Measurements from ENCODE around the gene LRP11.
A peak's percentile ranks its signal among the peaks of the same experiment; 100 is the strongest.
"Not testable (repeated sequence)": the region's sequence is repeated elsewhere in the genome, so short reads cannot be mapped to it uniquely, and the experiment has no call there.

The LRP11 gene

DNA sequence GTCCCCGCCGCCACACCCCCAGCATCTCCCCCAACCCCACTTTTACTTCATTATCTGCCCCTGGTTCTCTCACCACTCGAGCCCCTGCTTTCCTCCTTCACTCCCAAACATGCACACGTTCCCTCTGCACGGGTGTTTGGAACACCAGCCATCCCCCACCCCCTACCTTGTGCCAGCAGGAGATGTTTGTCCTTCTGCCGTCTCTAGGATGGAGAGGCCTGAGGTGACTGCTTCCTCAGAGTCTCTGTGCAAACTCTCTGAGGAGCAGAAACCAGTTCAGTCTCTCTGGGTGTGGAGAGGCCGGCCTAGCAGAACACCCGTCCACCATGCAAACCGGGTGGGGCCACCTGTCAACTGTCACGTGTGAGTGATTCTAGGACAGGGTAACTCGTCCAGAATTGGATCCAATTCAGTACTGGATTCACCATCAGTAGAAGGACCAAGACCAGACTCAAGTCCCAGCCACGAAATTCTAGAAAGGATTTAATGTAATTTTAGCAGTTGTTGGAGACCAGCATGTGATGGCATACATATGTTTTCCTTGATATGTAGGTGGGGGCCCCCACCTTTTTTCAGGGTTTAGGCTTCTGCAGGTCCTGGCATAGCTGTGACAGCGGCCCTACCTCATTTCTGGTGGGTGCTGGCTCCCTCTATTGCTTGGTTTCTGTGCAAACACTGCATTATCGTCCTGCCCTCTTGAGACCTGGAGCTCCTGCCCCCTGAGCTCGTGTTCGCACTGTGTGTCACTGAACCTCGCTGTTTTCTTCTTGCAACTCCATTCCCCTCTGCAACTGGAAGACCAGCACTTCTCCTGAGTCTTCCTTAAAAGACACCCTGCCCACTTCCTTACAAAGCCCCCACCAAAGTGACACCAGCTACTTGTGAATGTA, 33.9 kb upstream of the LRP11 start, which contains the start of gene RAET1E:
Gene RAET1E, minus strand, starts transcription at position 259 of the 890 bp plus-strand sequence. CDS start 7,212 bp downstream, outside the sequence.
- DNase-seq = no peak

DNA sequence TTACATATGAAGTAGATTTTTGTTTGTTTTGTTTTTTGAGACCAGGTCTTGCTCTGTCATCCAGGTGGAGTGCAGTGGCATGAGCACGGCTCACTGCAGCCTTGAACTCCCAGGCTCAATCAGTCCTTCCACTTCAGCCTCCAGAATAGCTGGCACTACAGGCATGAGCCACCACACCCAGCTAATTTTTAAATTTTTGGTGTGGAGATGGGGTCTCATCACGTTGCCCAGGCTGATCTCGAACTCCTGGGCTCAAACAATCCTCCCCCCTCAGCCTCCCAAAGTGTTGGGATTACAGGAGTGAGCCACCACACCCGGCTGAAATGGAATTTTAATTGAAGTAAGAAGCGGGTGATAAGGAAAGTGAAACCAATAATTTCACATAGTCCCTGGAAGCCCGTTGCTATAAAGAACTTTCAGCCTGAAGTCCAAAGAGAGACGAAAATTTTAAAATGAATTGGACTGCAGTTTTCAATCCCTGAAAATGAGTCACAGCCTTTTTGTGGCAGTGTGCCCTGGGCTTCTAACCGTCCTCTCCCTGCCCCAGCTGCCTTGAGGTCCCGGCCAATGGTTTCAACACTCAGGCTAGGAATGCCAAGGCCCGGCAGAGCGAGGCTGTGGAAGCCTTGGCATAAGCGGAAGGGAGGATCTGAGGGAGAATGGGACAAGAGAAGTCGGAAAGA, 33.0 kb upstream of the LRP11 start:
- DNase-seq = no peak

DNA sequence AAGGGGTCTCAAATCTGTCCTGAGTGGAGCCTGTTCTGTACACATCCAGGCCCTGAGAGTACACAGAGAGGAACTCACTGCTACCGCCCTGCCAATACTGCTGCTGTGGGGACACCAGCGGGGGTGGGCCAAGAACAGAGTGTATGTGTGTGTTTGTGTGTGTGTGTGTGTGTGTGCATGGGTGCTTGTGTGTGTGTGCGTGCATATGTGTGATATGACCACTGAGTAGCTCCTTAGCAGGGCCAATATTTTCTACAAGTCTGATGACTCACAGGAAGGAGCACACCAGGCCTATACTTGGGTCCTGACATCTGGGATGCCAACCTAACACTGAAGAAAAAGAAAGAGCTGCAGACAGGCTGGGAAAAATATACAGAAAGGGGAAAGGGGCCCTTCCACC, 32.3 kb upstream of the LRP11 start:
- DNase-seq = no peak

- peak; percentile 22 for DNase-seq
These were observed 31.7 kb upstream of the LRP11 start for GRCh38 chr6:149895833-149896271.

- DNase-seq = no peak
These were observed 31.0 kb upstream of the LRP11 start for GRCh38 chr6:149895048-149895590.

DNA sequence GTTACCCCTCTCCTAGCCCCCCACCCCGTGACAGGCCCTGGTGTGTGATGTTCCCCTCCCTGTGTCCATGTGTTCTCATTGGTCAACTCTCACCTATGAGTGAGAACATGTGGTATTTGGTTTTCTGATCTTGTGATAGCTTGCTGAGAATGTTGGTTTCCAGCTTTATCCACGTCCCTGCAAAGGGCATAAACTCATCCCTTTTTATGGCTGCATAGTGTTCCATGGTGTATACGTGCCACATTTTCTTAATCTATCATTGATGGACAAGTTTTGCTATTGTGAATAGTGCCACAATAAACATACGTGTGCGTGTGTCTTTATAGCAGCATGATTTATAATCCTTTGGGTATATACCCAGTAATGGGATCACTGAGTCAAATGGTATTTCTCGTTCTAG, 27.7 kb upstream of the LRP11 start:
- DNase-seq = not testable (repeated sequence)

DNA sequence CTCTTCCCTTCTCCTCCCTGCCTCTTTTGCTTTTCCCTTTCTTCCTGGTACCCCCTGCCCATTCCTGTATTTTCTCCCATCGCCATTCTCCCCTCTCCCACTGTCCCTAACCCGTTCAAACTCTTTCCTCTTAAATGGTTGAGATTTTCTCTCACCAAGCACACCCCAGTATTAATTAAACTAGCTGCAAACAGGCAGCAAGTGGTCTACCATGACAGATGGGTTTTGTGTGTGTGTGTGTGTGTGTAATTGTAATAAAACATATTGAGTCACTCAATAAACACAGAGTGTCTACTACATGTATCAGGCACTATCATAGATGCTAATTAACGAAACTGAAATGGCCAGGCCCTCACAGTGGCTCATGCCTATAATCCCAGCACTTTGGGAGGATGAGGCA, 27.1 kb upstream of the LRP11 start:
- DNase-seq = no peak

DNA sequence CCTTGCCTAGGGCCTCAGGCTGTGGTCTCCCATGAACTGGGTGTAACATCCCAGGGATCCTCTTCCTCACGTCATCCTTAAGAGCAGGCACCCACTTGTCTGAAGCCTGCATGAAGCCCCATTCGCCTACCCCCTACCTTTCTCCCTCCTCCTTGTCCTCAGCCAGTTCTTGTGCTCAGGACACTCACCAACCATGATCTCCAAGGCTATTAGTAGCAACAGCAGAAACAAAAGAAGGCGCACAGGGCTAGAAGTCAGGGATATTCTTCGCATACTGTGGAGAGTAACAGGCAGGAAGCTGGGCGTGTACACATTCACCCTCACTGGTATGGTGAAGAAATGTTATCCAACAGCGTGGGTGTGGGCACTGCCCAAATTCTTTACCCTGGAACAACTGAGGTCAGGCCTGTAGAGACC, 26.5 kb upstream of the LRP11 start:
- DNase-seq = no peak

- no peak for DNase-seq
These were observed 25.2 kb upstream of the LRP11 start for GRCh38 chr6:149889326-149889725.

DNA sequence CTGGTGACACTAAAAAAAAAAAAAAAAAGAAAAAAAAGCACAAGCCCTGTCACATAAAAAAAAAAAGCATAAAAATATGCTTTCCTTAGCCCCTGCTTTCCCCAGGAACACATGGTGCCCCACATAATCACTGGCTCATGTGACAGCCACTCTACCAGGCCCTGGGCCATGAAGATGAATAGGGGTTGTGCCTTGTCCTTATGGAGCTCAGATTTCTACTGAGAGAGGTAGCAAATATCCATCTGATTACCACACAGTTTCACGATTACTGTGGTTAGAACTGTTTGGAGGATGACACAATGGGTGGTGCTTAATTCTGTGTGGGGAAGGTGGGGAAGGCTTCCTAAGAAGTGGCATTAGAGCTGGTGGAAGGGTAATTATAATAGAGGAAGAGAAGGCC, 24.5 kb upstream of the LRP11 start:
- no peak for DNase-seq

DNA sequence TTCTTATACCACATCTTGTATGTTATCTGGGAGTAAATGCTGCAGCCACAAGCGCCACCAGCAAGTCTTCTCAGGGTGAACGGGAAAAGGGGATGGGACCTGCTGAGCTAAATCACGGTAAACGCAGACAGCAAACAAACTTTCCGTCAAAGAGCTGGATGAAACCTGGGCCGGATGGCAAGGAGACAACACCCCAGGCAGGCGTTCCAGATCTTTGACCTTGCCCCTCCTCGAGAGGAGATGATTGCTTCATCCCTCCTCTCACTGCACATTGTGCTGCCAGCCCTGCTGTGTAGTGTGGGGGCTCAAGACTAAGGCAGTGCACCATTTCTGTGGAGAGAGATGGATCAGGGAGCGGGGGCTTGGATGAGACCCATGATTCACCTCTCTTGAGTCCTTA, 23.9 kb upstream of the LRP11 start:
- DNase-seq = no peak

GRCh38 chr6:149887343-149887742, 23.2 kb upstream of the LRP11 start:
- no peak for DNase-seq

DNA sequence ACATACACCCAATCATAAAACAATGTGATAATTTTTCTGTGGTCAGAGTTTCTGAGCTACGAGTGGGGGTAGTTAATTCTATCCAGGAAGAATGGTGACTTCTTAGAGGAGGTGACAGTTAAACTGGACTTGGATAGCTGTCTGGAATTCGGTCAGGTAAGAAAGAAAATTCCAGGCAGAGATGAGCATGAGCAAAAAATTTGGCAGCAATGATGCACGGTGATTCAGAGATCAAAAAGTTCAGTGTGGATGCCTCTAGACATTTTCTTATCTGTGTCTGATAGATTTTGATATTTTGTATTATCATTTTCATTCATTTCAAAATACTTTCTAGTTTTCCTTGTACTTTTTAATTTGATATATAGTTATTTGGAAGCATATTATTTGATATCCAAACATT, 21.7 kb upstream of the LRP11 start:
- DNase-seq = no peak

- DNase-seq = no peak
These were observed 20.5 kb upstream of the LRP11 start for GRCh38 chr6:149884617-149885016.

DNA sequence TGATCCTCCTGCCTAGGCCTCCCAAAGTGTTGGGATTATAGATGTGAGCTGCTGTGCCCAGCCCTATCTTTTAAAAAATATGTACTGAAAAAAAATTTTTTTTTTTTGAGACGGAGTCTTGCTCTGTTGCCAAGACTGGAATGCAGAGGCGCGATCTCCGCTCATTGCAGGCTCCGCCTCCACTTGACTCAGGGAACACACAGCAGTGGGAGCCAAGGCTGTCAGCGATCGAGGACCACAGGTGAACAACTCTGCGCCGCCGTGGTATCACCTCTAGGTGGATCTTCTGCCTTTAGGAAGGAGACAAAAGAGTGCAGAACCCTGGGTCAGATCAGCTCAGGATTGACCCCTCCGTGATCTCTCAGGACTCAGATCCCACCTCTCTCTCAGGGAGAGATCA, 20.1 kb upstream of the LRP11 start:
- no peak for DNase-seq

- no peak for DNase-seq
These were observed 17.7 kb upstream of the LRP11 start for GRCh38 chr6:149881860-149882259.

- DNase-seq = no peak
These were observed 17.1 kb upstream of the LRP11 start for GRCh38 chr6:149881066-149881766.

- no peak for DNase-seq
These were observed 13.5 kb upstream of the LRP11 start for GRCh38 chr6:149877659-149878058.

- no peak for DNase-seq
These were observed 12.2 kb upstream of the LRP11 start for GRCh38 chr6:149876241-149876933.

GRCh38 chr6:149872233-149872632, 8.1 kb upstream of the LRP11 start:
- no peak for DNase-seq

DNA sequence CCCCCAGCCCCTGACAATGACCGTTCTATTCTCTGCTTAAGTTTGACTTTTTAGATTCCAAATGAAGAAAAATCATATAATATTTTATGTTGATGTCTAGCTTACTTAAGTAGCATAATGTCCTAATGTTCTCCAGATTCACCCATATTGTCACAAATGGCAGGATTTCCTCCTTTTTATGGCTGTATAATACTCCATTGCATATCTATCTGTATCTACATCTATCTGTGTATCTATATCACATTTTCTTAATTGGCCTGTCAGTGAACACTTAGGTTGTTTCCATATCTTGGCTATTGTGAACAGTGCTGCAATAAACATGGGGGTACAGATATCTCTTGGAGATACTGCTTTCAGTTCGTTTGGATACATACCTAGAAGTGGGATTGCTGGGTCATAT, 7.0 kb upstream of the LRP11 start:
- DNase-seq = no peak

GRCh38 chr6:149869275-149869892, 5.2 kb upstream of the LRP11 start:
- no peak for DNase-seq
